Mesendoderm (in vitro differentiated cells): ENCODE measurements around the gene DDX11.
"Not testable (repeated sequence)": the region's sequence is repeated elsewhere in the genome, so short reads cannot be mapped to it uniquely, and the experiment has no call there.

Source experiments
- DNase-seq: peaks from one replicate; pipeline ENCODE4 v3.0.0; 2013
- H2AK5ac ChIP-seq: 2 replicates; pipeline ENCODE4 v1.6.1; 2013; ENCODE audit warnings: low read length, inconsistent platforms
- H2BK120ac ChIP-seq: 2 replicates; pipeline ENCODE4 v1.6.1; 2013; ENCODE audit warnings: low read depth, mild to moderate bottlenecking, low read length, moderate library complexity, mixed read lengths
- H2BK15ac ChIP-seq: replicated peaks from 2 replicates; pipeline ENCODE4 v1.6.1; 2013; ENCODE audit warnings: low read depth, mild to moderate bottlenecking, moderate library complexity
- H2BK5ac ChIP-seq: 2 replicates; pipeline ENCODE4 v1.6.1; 2013; ENCODE audit warnings: low read length, inconsistent platforms
- H3K18ac ChIP-seq: 2 replicates; pipeline ENCODE4 v1.6.1; 2013; ENCODE audit warnings: mild to moderate bottlenecking, low read length, mixed read lengths
- H3K23ac ChIP-seq: one replicate; pipeline ENCODE4 v1.6.1; 2013; ENCODE audit warnings: low read length
- H3K27ac ChIP-seq: 2 replicates; pipeline ENCODE4 v1.5.1; 2013; ENCODE audit warnings: low read depth, mild to moderate bottlenecking, inconsistent platforms, low read length, moderate library complexity
- H3K27me3 ChIP-seq: 2 replicates; pipeline ENCODE4 v1.6.1; 2013; ENCODE audit warnings: low read length, control low read depth, mild to moderate bottlenecking, inconsistent platforms; ENCODE audit not compliant: insufficient read depth, poor library complexity
- H3K36me3 ChIP-seq: 2 replicates; pipeline ENCODE4 v1.6.1; 2013; ENCODE audit warnings: low read length, inconsistent platforms; ENCODE audit not compliant: control insufficient read depth, insufficient read depth
- H3K4ac ChIP-seq: one replicate; pipeline ENCODE4 v1.6.1; 2013; ENCODE audit warnings: low read depth, mild to moderate bottlenecking, low read length, moderate library complexity
- H3K4me1 ChIP-seq: 2 replicates; pipeline ENCODE4 v1.6.1; 2013; ENCODE audit warnings: low read depth, low read length, inconsistent platforms; ENCODE audit not compliant: control insufficient read depth
- H3K4me2 ChIP-seq: 2 replicates; pipeline ENCODE4 v1.6.1; 2013; ENCODE audit warnings: low read length
- H3K4me3 ChIP-seq: 2 replicates; pipeline ENCODE4 v1.5.1; 2013; ENCODE audit warnings: mild to moderate bottlenecking, low read length
- H3K56ac ChIP-seq: one replicate; pipeline ENCODE4 v1.6.1; 2013; ENCODE audit warnings: low read length
- H3K79me1 ChIP-seq: 2 replicates; pipeline ENCODE4 v1.6.1; 2013; ENCODE audit warnings: low read length, inconsistent platforms
- H3K79me2 ChIP-seq: 2 replicates; pipeline ENCODE4 v1.6.1; 2013; ENCODE audit warnings: mild to moderate bottlenecking, low read length; ENCODE audit not compliant: control insufficient read depth, insufficient read depth
- H3K9ac ChIP-seq: 2 replicates; pipeline ENCODE4 v1.6.1; 2013; ENCODE audit warnings: low read length, inconsistent platforms
- H4K5ac ChIP-seq: one replicate; pipeline ENCODE4 v1.6.1; 2013; ENCODE audit warnings: low read length
- H4K8ac ChIP-seq: one replicate; pipeline ENCODE4 v1.6.1; 2013; ENCODE audit warnings: low read depth, mild to moderate bottlenecking, control low read depth, low read length, moderate library complexity
- WGBS: extraction: QIAGEN DNeasy Blood & Tissue Kit; methylation state at CpG from one replicate; pipeline ENCODE4 v1.1.7; 2013; ENCODE audit warnings: low lambda C conversion rate, missing lambda C conversion rate; ENCODE audit not compliant: insufficient coverage; ENCODE audit errors: extremely low coverage; 5-methylcytosine and 5-hydroxymethylcytosine counted together

The DDX11 gene

DNA sequence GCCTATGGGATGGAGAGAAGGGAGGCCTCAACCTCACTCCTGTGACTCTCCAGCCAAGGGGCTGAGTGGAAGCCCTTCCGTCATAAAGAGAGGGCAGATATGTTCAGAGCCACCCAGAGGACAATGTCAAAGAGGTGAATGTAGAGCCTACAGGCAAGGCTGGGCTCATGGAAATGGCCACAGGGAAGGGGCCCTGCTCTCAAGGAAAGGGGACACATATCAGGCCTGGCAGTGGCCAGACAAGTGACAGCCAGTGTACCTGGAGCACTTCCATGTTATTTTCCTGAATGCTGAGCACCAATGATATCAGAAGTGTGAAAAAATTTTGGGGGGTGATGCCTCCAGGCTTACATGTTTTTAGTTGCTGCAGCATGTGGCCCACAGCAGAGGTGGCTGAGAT is 36.6 kb upstream of the DDX11 start:
- Histone ChIP-seq H3K4me1 (no peaks in the 10 kb centered on the region), H2AK5ac (no peak overlapping the region), H3K23ac (no peak overlapping the region), H3K36me3 (no peaks in the 10 kb centered on the region), H3K56ac (no peak overlapping the region), H3K79me1 (no peaks in the 10 kb centered on the region), H3K4me3 (no peak overlapping the region), H2BK15ac (no peak overlapping the region), H3K27ac (no peak overlapping the region), H3K27me3 (no peaks in the 10 kb centered on the region), H4K5ac (no peak overlapping the region), H3K4ac (no peak overlapping the region), H4K8ac (no peak overlapping the region), H3K79me2 (no peaks in the 10 kb centered on the region), H3K4me2 (no peak overlapping the region), H3K18ac (no peak overlapping the region), H3K9ac (no peak overlapping the region), H2BK120ac (no peak overlapping the region), H2BK5ac (no peak overlapping the region)
- WGBS: no CpG with 5 or more reads among the region's 1 CpG
- DNase-seq: no peak

DNA sequence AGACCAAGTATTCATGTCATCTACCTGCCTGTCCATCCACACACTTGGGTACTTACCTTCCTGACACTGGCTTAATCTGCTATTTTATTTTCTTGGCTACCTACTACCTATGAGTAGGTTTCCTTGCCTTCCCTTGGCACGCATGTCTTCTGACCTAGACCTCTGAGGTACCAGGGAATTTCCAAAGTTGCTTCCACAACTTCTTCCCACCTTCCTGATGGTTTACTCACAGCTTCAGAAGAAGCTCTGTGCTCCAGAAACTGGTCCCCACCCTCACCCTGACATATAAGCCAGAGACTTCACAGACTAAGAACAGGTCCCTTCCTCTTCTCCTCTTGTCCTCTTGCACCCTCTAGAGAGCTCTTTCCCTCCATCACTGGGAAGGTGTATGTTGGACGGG is 35.7 kb upstream of the DDX11 start:
- no peak overlapping the region for H3K4me3 ChIP-seq
- H3K4ac ChIP-seq: no peak overlapping the region
- H2BK120ac ChIP-seq: no peak overlapping the region
- H3K18ac ChIP-seq: no peak overlapping the region
- H2BK5ac ChIP-seq: no peak overlapping the region
- H3K9ac ChIP-seq: no peak overlapping the region
- no peak overlapping the region for H3K4me2 ChIP-seq
- no peaks in the 10 kb centered on the region for H3K79me1 ChIP-seq
- no CpG with 5 or more reads among the region's 2 CpGs for WGBS
- no peak overlapping the region for H4K8ac ChIP-seq
- no peak for DNase-seq
- H3K36me3 ChIP-seq: no peaks in the 10 kb centered on the region
- H3K79me2 ChIP-seq: no peaks in the 10 kb centered on the region
- no peak overlapping the region for H3K56ac ChIP-seq
- no peak overlapping the region for H2BK15ac ChIP-seq
- H2AK5ac ChIP-seq: no peak overlapping the region
- H3K27ac ChIP-seq: no peak overlapping the region
- no peak overlapping the region for H3K23ac ChIP-seq
- no peaks in the 10 kb centered on the region for H3K27me3 ChIP-seq
- no peak overlapping the region for H4K5ac ChIP-seq
- H3K4me1 ChIP-seq: no peaks in the 10 kb centered on the region

DNA sequence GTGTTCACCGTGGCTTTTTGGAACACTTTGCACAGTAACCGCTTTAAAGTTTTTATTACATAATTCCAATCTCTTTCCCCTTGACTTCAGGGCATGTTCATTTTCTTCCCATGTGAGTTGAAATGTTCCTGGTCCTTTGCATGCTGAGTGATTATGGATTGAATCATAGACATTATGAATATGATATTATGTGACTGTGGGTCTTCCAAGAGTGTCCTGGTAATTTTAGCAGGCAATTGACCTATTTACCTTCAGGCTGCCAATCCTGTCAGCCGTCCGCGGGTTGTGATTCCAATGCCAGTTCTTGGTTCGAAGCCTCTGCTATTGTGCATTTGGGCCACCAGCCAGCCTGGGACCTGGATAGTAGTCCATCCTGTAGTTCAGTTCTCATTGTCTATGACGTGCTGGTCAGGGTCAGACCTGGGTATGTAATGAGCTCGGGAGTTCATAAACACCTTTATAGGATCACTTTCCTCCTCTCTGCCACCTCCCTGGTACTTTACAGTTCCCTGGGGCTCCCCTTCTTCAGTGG is 32.6 kb upstream of the DDX11 start:
- Histone ChIP-seq H2BK5ac (no peak overlapping the region), H3K79me1 (no peaks in the 10 kb centered on the region), H2BK120ac (no peak overlapping the region), H2AK5ac (no peak overlapping the region), H3K36me3 (no peaks in the 10 kb centered on the region), H2BK15ac (no peak overlapping the region), H3K23ac (no peak overlapping the region), H3K4me1 (no peaks in the 10 kb centered on the region), H3K79me2 (no peaks in the 10 kb centered on the region), H3K4me3 (no peak overlapping the region), H3K18ac (no peak overlapping the region), H3K4ac (no peak overlapping the region), H3K9ac (no peak overlapping the region), H3K56ac (no peak overlapping the region), H4K5ac (no peak overlapping the region), H4K8ac (no peak overlapping the region), H3K4me2 (no peak overlapping the region), H3K27ac (no peak overlapping the region), H3K27me3 (no peaks in the 10 kb centered on the region)
- DNase-seq: no peak
- no CpG with 5 or more reads among the region's 8 CpGs for WGBS

DNA sequence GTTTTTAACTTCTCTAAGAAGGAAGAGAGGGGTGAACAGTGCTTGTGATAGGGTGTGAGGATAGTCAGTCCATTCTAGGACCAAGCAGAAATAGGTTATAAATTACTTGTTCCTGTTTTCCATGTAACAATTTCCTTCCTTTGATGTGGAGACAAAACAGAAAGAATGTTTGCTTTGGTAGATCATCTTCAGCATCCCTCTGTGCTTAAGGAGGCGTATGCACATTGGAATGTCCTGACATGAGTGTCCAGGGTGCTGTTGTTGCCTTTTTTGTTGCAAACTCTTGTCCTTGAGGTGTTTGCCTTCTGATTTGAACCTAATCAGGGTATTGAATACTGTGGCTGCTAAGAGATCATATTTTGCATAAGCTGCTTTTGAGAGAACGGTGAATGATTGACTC is 23.5 kb upstream of the DDX11 start:
- H3K79me2 ChIP-seq, DNase-seq, H2AK5ac ChIP-seq, H3K27ac ChIP-seq, H3K79me1 ChIP-seq, H4K5ac ChIP-seq, H2BK120ac ChIP-seq, H4K8ac ChIP-seq, H3K36me3 ChIP-seq, H3K4me3 ChIP-seq, H3K23ac ChIP-seq, H3K9ac ChIP-seq, H3K4me2 ChIP-seq, H3K56ac ChIP-seq, H3K18ac ChIP-seq, H3K27me3 ChIP-seq, H2BK15ac ChIP-seq, H3K4ac ChIP-seq, H2BK5ac ChIP-seq, H3K4me1 ChIP-seq: not testable (repeated sequence)
- WGBS: no CpG with 5 or more reads among the region's 2 CpGs

DNA sequence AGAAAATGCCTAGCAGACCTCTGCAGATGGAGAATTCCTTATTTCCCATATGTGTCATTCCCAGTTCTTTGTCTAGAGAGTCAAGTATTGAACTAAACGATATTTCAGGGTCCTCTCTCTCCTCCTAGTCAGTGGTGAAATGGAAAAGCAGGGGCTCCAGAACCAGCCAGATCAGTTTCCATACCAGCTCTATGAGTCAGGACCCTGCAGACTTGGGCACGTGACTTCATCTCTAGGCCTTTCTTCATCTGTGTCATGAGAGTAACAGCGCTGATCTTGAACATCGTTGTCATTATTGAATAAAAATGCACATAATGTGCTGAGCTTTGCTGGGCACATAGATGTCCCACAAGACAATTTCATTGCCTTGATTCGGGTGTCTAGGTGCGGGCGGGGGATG is 23.1 kb upstream of the DDX11 start:
- not testable (repeated sequence) for DNase-seq, H3K18ac ChIP-seq, H3K27me3 ChIP-seq, H3K4me3 ChIP-seq, H3K36me3 ChIP-seq, H2AK5ac ChIP-seq, H3K23ac ChIP-seq, H3K79me2 ChIP-seq, H4K5ac ChIP-seq, H3K4ac ChIP-seq, H3K4me1 ChIP-seq, H4K8ac ChIP-seq, H2BK120ac ChIP-seq, H3K56ac ChIP-seq, H2BK5ac ChIP-seq, H3K9ac ChIP-seq, H3K79me1 ChIP-seq, H3K4me2 ChIP-seq, H2BK15ac ChIP-seq, H3K27ac ChIP-seq
- no CpG with 5 or more reads among the region's 7 CpGs for WGBS

- H3K27me3 ChIP-seq, H2BK120ac ChIP-seq, H3K56ac ChIP-seq, H3K27ac ChIP-seq, DNase-seq, H2BK5ac ChIP-seq, H3K4me3 ChIP-seq, H4K5ac ChIP-seq, H3K9ac ChIP-seq, H3K23ac ChIP-seq, H2BK15ac ChIP-seq, H3K79me1 ChIP-seq, H3K79me2 ChIP-seq, H3K36me3 ChIP-seq, H3K4ac ChIP-seq, H3K4me1 ChIP-seq, H3K4me2 ChIP-seq, H4K8ac ChIP-seq, H3K18ac ChIP-seq, H2AK5ac ChIP-seq: not testable (repeated sequence)
- no CpG with 5 or more reads among the region's 5 CpGs for WGBS
Measured at GRCh38 chr12:31051692-31052091, 22.0 kb upstream of the DDX11 start.
